ENCODE results near the gene PCID2. TPM values are rescaled to one million over a fixed set of nuclear protein-coding genes. Genes with fewer than 3 reads are reported as not detected.

Gene PCID2
- polyA plus RNA-seq, 6 donors from 2014 or later, result 44.7 to 76.2 (median 55.4) TPM

GRCh38 chr13:113195360-113195759 lies 13.1 kb downstream of the PCID2 start:
- Mint-ChIP-seq H3K9me3 (no peaks in the 10 kb centered on the region), H3K4me3 (no peak overlapping the region), H3K27me3 (no peaks in the 10 kb centered on the region), H3K4me1 (no peaks in the 10 kb centered on the region), H3K27ac (no peak overlapping the region), H3K36me3 (peaks cover 0 to 25% of the 10 kb centered on the region in 2 donors)
- ATAC-seq (ENCODE audit: low read depth in 2 of 2) (no peak), DNase-seq (no peak)

- no peaks in the 10 kb centered on the region for H3K27me3 Mint-ChIP-seq
- peak overlapping the region in 1 of 6 donors; percentile 86 for H3K27ac Mint-ChIP-seq
- H3K4me3 Mint-ChIP-seq, result no peak overlapping the region
- no peaks in the 10 kb centered on the region for H3K4me1 Mint-ChIP-seq
- peaks cover 19 to 32% of the 10 kb centered on the region in 2 donors for H3K36me3 Mint-ChIP-seq
- H3K9me3 Mint-ChIP-seq, result no peaks in the 10 kb centered on the region
- DNase-seq (no peak), ATAC-seq (ENCODE audit: low read depth in 2 of 2) (no peak)
Observed at GRCh38 chr13:113192902-113193301, 15.6 kb downstream of the PCID2 start.

GRCh38 chr13:113192279-113192678 lies 16.2 kb downstream of the PCID2 start:
- Mint-ChIP-seq H3K4me1 (no peaks in the 10 kb centered on the region), H3K36me3 (peaks cover 19 to 27% of the 10 kb centered on the region in 2 donors), H3K27me3 (no peaks in the 10 kb centered on the region), H3K27ac (no peak overlapping the region), H3K9me3 (no peaks in the 10 kb centered on the region), H3K4me3 (no peak overlapping the region)
- ATAC-seq (ENCODE audit: low read depth in 2 of 2) (no peak), DNase-seq (no peak)

GRCh38 chr13:113190181-113190580 lies 18.3 kb downstream of the PCID2 start:
- H3K27me3 Mint-ChIP-seq, result no peaks in the 10 kb centered on the region
- no peak for DNase-seq
- no peak for ATAC-seq (ENCODE audit: low read depth in 2 of 2)
- peaks cover 15 to 19% of the 10 kb centered on the region in 2 donors for H3K36me3 Mint-ChIP-seq
- no peak overlapping the region for H3K4me3 Mint-ChIP-seq
- no peak overlapping the region for H3K27ac Mint-ChIP-seq
- no peaks in the 10 kb centered on the region for H3K9me3 Mint-ChIP-seq
- H3K4me1 Mint-ChIP-seq, result peaks cover 0 to 4% (median 0%) of the 10 kb centered on the region in 3 donors

- Mint-ChIP-seq H3K9me3 (no peaks in the 10 kb centered on the region), H3K27me3 (no peaks in the 10 kb centered on the region), H3K36me3 (peaks cover 19 to 21% of the 10 kb centered on the region in 2 donors), H3K4me1 (peaks cover 0 to 7% (median 0%) of the 10 kb centered on the region in 3 donors), H3K27ac (no peak overlapping the region), H3K4me3 (no peak overlapping the region)
- ATAC-seq (ENCODE audit: low read depth in 2 of 2) (no peak), DNase-seq (no peak)
Observed at GRCh38 chr13:113187883-113188665, 20.4 kb downstream of the PCID2 start.

- Mint-ChIP-seq H3K9me3 (no peaks in the 10 kb centered on the region), H3K27me3 (no peaks in the 10 kb centered on the region), H3K27ac (peak overlapping the region in 1 of 6 donors; percentile 88), H3K4me3 (no peak overlapping the region), H3K4me1 (peaks cover 0 to 7% (median 0%) of the 10 kb centered on the region in 3 donors), H3K36me3 (peaks cover 19 to 22% of the 10 kb centered on the region in 2 donors)
- DNase-seq (no peak), ATAC-seq (ENCODE audit: low read depth in 2 of 2) (no peak)
Observed at GRCh38 chr13:113187263-113187669, 21.2 kb downstream of the PCID2 start.

- DNase-seq (no peak), ATAC-seq (ENCODE audit: low read depth in 2 of 2) (no peak)
- H3K4me1 Mint-ChIP-seq, result peaks cover 0 to 7% (median 0%) of the 10 kb centered on the region in 3 donors
- H3K27ac Mint-ChIP-seq, result no peak overlapping the region
- peaks cover 19 to 22% of the 10 kb centered on the region in 2 donors for H3K36me3 Mint-ChIP-seq
- H3K27me3 Mint-ChIP-seq, result no peaks in the 10 kb centered on the region
- H3K4me3 Mint-ChIP-seq, result peak overlapping the region in 1 of 8 donors; percentile 5
- H3K9me3 Mint-ChIP-seq, result no peaks in the 10 kb centered on the region
Observed at GRCh38 chr13:113186061-113186900, 22.2 kb downstream of the PCID2 start.

- DNase-seq, result no peak
- H3K9me3 Mint-ChIP-seq, result no peaks in the 10 kb centered on the region
- peaks cover 0 to 7% (median 0%) of the 10 kb centered on the region in 3 donors for H3K4me1 Mint-ChIP-seq
- H3K36me3 Mint-ChIP-seq, result peaks cover 26 to 32% of the 10 kb centered on the region in 2 donors
- ATAC-seq (ENCODE audit: low read depth in 2 of 2), result no peak
- no peak overlapping the region for H3K4me3 Mint-ChIP-seq
- no peaks in the 10 kb centered on the region for H3K27me3 Mint-ChIP-seq
- H3K27ac Mint-ChIP-seq, result peak overlapping the region in 1 of 6 donors; percentile 59
Observed at GRCh38 chr13:113184568-113185440, 23.7 kb downstream of the PCID2 start.

GRCh38 chr13:113183450-113184129 lies 24.9 kb downstream of the PCID2 start:
- Mint-ChIP-seq H3K27me3 (no peaks in the 10 kb centered on the region), H3K36me3 (peaks cover 22 to 30% of the 10 kb centered on the region in 2 donors), H3K9me3 (no peaks in the 10 kb centered on the region), H3K4me3 (no peak overlapping the region), H3K27ac (no peak overlapping the region), H3K4me1 (peaks cover 0 to 7% (median 0%) of the 10 kb centered on the region in 3 donors)
- no peak for ATAC-seq (ENCODE audit: low read depth in 2 of 2)
- DNase-seq, result no peak

- Mint-ChIP-seq H3K4me3 (no peak overlapping the region), H3K36me3 (peaks cover 24 to 32% of the 10 kb centered on the region in 2 donors), H3K27ac (peak overlapping the region in 1 of 6 donors; percentile 11), H3K9me3 (no peaks in the 10 kb centered on the region), H3K4me1 (peaks cover 0 to 7% (median 0%) of the 10 kb centered on the region in 3 donors), H3K27me3 (no peaks in the 10 kb centered on the region)
- no peak for ATAC-seq (ENCODE audit: low read depth in 2 of 2)
- no peak for DNase-seq
Observed at GRCh38 chr13:113182046-113182445, 26.4 kb downstream of the PCID2 start.

- H3K27me3 Mint-ChIP-seq, result no peaks in the 10 kb centered on the region
- ATAC-seq (ENCODE audit: low read depth in 2 of 2) (no peak), DNase-seq (no peak)
- peaks cover 36 to 37% of the 10 kb centered on the region in 2 donors for H3K36me3 Mint-ChIP-seq
- no peak overlapping the region for H3K4me3 Mint-ChIP-seq
- H3K4me1 Mint-ChIP-seq, result peaks cover 0 to 4% (median 1%) of the 10 kb centered on the region in 3 donors
- no peaks in the 10 kb centered on the region for H3K9me3 Mint-ChIP-seq
- H3K27ac Mint-ChIP-seq, result peak overlapping the region in 2 of 6 donors; percentile 65 to 66
Observed at GRCh38 chr13:113179374-113180230, 28.9 kb downstream of the PCID2 start.

GRCh38 chr13:113178896-113179167 lies 29.6 kb downstream of the PCID2 start:
- Mint-ChIP-seq H3K4me1 (peaks cover 0 to 4% (median 1%) of the 10 kb centered on the region in 3 donors), H3K27me3 (no peaks in the 10 kb centered on the region), H3K4me3 (no peak overlapping the region), H3K9me3 (no peaks in the 10 kb centered on the region), H3K27ac (no peak overlapping the region), H3K36me3 (peaks cover 36 to 37% of the 10 kb centered on the region in 2 donors)
- DNase-seq (no peak), ATAC-seq (ENCODE audit: low read depth in 2 of 2) (no peak)
